Prostate gland (tissue), 2 donors: ENCODE data around the gene ADAD2. TPM values are rescaled to one million over a fixed set of nuclear protein-coding genes. Genes with fewer than 3 reads are reported as not detected.

Source experiments
- DNase-seq: peaks from one replicate; pipeline ENCODE4 v3.0.0-alpha.2; 2019; ENCODE audit warnings: low spot score
- H3K27ac ChIP-seq, 2 donors: fragments of 200-600 bp; sonication (generic); 2 replicates each; pipeline ENCODE4 v1.5.1; 2017 to 2019
- H3K27me3 ChIP-seq: fragments of 200-600 bp; sonication (generic); replicated peaks from 2 replicates; pipeline ENCODE4 v1.5.1; 2019; ENCODE audit not compliant: insufficient read depth
- H3K36me3 ChIP-seq, 2 donors: fragments of 200-600 bp; sonication (generic); 1 replicate in 1 of 2; 2 replicates in 1 of 2; pipeline versions ENCODE4 v1.5.1 to v1.8.1; 2017 to 2019
- H3K4me1 ChIP-seq: fragments of 200-600 bp; sonication (generic); replicated peaks from 2 replicates; pipeline ENCODE4 v1.5.1; 2019
- H3K4me3 ChIP-seq, 2 donors: fragments of 200-600 bp; sonication (generic); 2 replicates each; pipeline ENCODE4 v1.5.1; 2017 to 2019
- H3K9me3 ChIP-seq: fragments of 200-600 bp; sonication (generic); 2 replicates; pipeline ENCODE4 v1.5.1; 2017
- CTCF ChIP-seq, 4 experiments: fragments of 200-600 bp in 2 of 4; fragments of 450-650 bp in 2 of 4; sonication (generic) in 2 of 4; IDR thresholded peaks; 1 replicate in 3 of 4; 2 replicates in 1 of 4; pipeline ENCODE4 v1.5.1; 2016 to 2019; ENCODE audit warnings: antibody characterized with exemption in 4 of 4, mild to moderate bottlenecking in 2 of 4, moderate library complexity in 2 of 4
- POLR2A ChIP-seq: fragments of 450-650 bp; IDR thresholded peaks from one replicate; pipeline ENCODE4 v1.6.1; 2016; ENCODE audit warnings: antibody characterized with exemption, mild to moderate bottlenecking
- POLR2AphosphoS5 ChIP-seq: sonication (generic); formaldehyde crosslinking; IDR thresholded peaks from one replicate; pipeline ENCODE4 v1.6.1; 2017; ENCODE audit warnings: antibody characterized with exemption
- WGBS: methylation state at CpG from one replicate; pipeline ENCODE4 v1.1.5; 2018; 5-methylcytosine and 5-hydroxymethylcytosine counted together
- intact Hi-C: fragments of 100-400 bp; cut with DNase I; formaldehyde crosslinking; loops from one replicate; pipeline ENCODE4 v1.14.2; 2022
- total RNA-seq, 2 donors: library from RNA; depleted of rRNA; stranded (reverse); fragments of >200 nt; gene quantifications; one replicate each; pipeline ENCODE4 v1.1.0, GENCODE V29; 2016

Gene ADAD2
- total RNA-seq, 2 donors from 2014 or later = 0.91 to 47.7 TPM

DNA sequence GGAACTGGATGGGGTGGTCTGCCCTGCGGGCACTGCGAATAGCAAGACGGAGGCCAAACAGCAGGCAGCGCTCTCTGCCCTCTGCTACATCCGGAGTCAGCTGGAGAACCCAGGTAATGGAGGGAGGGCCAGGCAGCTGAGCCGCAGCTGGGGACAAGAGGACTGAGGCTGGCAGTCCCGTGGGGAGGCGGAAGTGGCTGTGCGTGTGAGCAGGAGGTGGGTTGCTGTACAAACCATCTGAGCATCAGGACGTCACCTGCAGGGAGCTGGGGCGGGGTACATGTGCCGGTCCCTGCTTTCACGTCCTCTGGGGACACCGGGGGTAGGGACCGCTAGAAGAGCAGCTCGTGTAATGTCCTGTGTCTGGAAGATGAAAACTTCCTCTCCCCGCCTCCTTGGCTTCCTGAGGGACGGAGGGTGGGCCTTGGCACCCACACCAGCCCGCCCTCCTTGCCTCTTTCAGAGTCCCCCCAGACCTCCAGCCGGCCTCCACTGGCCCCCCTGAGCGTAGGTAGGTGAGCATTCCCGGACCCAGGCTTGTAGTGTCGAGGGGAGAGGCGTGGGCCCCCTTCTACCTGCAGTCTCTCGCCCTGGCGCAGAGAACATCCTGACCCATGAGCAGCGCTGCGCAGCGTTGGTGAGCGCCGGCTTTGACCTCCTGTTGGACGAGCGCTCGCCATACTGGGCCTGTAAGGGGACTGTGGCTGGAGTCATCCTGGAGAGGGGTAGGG is 3.7 kb downstream of the ADAD2 start:
- H3K36me3 ChIP-seq = no peaks in the 10 kb centered on the region
- H3K9me3 ChIP-seq = no peaks in the 10 kb centered on the region
- no peak overlapping the region for H3K4me3 ChIP-seq
- no peaks in the 10 kb centered on the region for H3K27me3 ChIP-seq
- 71% methylated on average over 34 of the region's 34 CpGs for WGBS
- intact Hi-C loops = no loop called here
- no peak for DNase-seq
- no peak overlapping the region for H3K27ac ChIP-seq
- TF ChIP-seq POLR2A (no peak), POLR2AphosphoS5 (no peak), CTCF (IDR thresholded peaks at IDR 0.05) (no peak)
- H3K4me1 ChIP-seq = no peaks in the 10 kb centered on the region

DNA sequence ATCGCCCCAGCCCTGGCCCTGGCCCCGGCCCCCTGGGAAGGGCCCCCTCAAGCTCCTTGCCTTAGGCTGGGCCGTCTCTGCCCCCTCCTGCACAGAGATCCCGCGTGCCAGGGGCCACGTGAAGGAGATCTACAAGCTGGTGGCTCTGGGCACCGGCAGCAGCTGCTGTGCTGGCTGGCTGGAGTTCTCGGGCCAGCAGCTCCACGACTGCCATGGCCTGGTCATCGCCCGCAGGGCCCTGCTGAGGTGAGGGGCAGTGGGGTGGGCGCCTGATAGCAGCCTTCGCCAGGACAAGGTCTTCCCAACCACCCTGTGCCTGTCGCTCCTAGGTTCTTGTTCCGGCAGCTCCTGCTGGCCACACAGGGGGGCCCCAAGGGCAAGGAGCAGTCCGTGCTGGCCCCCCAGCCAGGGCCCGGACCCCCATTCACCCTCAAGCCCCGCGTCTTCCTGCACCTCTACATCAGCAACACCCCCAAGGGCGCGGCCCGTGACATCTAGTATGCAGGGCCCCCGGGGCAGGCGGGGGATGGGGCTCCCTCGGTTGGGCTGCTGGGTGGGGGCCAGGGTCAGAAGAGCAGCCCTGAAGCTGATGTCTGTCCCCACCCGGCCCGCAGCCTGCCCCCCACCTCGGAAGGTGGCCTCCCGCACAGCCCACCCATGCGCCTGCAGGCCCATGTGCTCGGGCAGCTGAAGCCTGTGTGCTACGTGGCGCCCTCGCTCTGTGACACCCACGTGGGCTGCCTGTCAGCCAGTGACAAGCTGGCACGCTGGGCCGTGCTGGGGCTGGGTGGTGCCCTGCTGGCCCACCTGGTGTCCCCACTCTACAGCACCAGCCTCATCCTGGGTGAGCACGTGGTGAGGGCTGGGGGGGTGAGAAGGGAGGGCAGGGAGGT is 4.5 kb downstream of the ADAD2 start:
- 72% methylated on average over 34 of the region's 38 CpGs for WGBS
- no peaks in the 10 kb centered on the region for H3K27me3 ChIP-seq
- H3K36me3 ChIP-seq = no peaks in the 10 kb centered on the region
- H3K4me1 ChIP-seq = no peaks in the 10 kb centered on the region
- no peak overlapping the region for H3K27ac ChIP-seq
- TF ChIP-seq POLR2A (no peak), CTCF (IDR thresholded peaks at IDR 0.05) (no peak), POLR2AphosphoS5 (no peak)
- H3K4me3 ChIP-seq = no peak overlapping the region
- DNase-seq = no peak
- intact Hi-C loops = no loop called here
- no peaks in the 10 kb centered on the region for H3K9me3 ChIP-seq

DNA sequence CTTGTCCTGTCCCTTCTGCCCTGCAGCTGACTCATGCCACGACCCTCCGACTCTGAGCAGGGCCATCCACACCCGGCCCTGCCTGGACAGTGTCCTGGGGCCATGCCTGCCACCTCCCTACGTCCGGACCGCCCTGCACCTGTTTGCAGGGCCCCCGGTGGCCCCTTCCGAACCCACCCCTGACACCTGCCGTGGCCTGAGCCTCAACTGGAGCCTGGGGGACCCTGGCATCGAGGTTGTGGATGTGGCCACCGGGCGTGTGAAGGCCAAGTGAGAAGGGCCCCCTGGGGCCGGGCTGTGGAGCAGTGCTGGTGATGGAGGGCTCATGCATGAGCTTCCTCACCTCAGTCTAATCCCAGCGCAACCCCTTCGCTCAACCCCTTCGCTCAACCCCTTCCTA is 5.1 kb downstream of the ADAD2 start:
- 35% methylated on average over 7 of the region's 16 CpGs for WGBS
- Histone ChIP-seq H3K27me3 (no peaks in the 10 kb centered on the region), H3K36me3 (no peaks in the 10 kb centered on the region), H3K9me3 (no peaks in the 10 kb centered on the region), H3K4me1 (no peaks in the 10 kb centered on the region), H3K4me3 (no peak overlapping the region), H3K27ac (peak overlapping the region in 1 of 2 donors; percentile 67)
- TF ChIP-seq CTCF (IDR thresholded peaks at IDR 0.05) (no peak), POLR2A (no peak), POLR2AphosphoS5 (no peak)
- no peak for DNase-seq
- intact Hi-C loops = no loop called here

- Histone ChIP-seq H3K4me3 (no peak overlapping the region), H3K4me1 (no peaks in the 10 kb centered on the region), H3K27ac (peak overlapping the region; percentile 45 to 67), H3K36me3 (no peaks in the 10 kb centered on the region), H3K27me3 (no peaks in the 10 kb centered on the region), H3K9me3 (no peaks in the 10 kb centered on the region)
- TF ChIP-seq POLR2AphosphoS5 (peak; percentile 38), CTCF (IDR thresholded peaks at IDR 0.05) (peak in 2 of 4 experiments; percentile 6 to 9), POLR2A (peak; percentile 25)
- 47% methylated on average over 16 of the region's 16 CpGs for WGBS
- peak; percentile 69 for DNase-seq
- intact Hi-C loops = no loop called here
Observed at GRCh38 chr16:84196727-84197394, 5.9 kb downstream of the ADAD2 start.
